ENCODE data around the gene P2RX7.
A peak's percentile ranks its signal among the peaks of the same experiment; 100 is the strongest.
"Not testable (repeated sequence)": the region's sequence is repeated elsewhere in the genome, so short reads cannot be mapped to it uniquely, and the experiment has no call there.

The P2RX7 gene

DNA sequence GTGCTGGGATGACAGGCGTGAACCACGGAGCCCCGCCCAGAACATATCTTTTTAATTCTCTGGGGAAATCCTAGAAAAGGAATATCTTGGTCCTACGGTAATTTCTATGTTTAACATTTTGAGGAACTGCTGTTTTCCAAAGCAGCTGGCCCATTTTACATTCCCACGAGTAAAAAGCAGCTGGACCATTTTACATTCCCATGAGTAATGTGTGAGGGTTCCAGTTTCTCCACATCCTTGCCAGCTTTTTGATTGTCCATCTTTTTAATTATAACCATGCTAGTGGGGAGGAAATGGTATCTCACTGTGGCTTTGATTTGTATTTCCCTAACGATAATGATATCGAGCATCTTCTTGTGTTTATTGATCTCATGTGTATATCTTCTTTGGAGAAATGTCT is 72.8 kb downstream of the P2RX7 start (continued):
- no peak for TF ChIP-seq TSHZ2 (CRISPR knock-in tag; IDR thresholded peaks at IDR 0.05)

DNA sequence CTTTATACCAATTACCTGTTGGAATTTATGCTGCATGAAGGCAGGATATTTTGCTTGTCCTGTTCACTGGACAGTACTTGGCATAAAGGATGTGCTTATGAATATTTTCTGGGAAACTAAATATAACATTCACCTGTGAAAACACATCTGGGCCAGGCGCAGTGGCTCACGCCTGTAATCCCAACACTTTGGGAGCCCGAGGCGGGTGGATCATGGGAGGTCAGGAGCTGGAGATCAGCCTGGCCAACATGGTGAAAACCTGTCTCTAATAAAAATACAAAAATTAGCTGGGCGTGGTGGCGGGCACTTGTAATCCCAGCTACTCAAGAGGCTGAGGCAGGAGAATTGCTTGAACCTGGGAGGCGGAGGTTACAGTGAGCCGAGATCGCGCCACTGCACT is 75.9 kb downstream of the P2RX7 start:
- not testable (repeated sequence) for ATAC-seq

- TF ChIP-seq ESRRG (CRISPR knock-in tag; IDR thresholded peaks at IDR 0.05) = no peak
- TF ChIP-seq SNAI2 (CRISPR knock-in tag; IDR thresholded peaks at IDR 0.05) = no peak
- no peak for TF ChIP-seq OSR1 (CRISPR knock-in tag; IDR thresholded peaks at IDR 0.05)
- TF ChIP-seq ZNF70 (CRISPR knock-in tag; IDR thresholded peaks at IDR 0.05) = no peak
- no peak for TF ChIP-seq TSHZ2 (CRISPR knock-in tag; IDR thresholded peaks at IDR 0.05)
- no peak for TF ChIP-seq CSDC2 (CRISPR knock-in tag; IDR thresholded peaks at IDR 0.05)
- no peak for TF ChIP-seq ARNTL (CRISPR knock-in tag; IDR thresholded peaks at IDR 0.05; ENCODE audit: borderline replicate concordance, low read depth)
- no peak for TF ChIP-seq ZC3H10 (CRISPR knock-in tag; IDR thresholded peaks at IDR 0.05)
- TF ChIP-seq, protein P1, sequence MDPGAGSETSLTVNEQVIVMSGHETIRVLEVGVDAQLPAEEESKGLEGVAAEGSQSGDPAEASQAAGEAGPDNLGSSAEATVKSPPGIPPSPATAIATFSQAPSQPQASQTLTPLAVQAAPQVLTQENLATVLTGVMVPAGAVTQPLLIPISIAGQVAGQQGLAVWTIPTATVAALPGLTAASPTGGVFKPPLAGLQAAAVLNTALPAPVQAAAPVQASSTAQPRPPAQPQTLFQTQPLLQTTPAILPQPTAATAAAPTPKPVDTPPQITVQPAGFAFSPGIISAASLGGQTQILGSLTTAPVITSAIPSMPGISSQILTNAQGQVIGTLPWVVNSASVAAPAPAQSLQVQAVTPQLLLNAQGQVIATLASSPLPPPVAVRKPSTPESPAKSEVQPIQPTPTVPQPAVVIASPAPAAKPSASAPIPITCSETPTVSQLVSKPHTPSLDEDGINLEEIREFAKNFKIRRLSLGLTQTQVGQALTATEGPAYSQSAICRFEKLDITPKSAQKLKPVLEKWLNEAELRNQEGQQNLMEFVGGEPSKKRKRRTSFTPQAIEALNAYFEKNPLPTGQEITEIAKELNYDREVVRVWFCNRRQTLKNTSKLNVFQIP (CRISPR knock-in tag; IDR thresholded peaks at IDR 0.05; ENCODE audit: borderline replicate concordance, low read depth) = no peak
- no peak for TF ChIP-seq BACH2 (CRISPR knock-in tag; IDR thresholded peaks at IDR 0.05; ENCODE audit: borderline replicate concordance)
- no peak for TF ChIP-seq GLIS3 (CRISPR knock-in tag; IDR thresholded peaks at IDR 0.05)
- no peak for TF ChIP-seq PATZ1 (CRISPR knock-in tag; IDR thresholded peaks at IDR 0.05; ENCODE audit: borderline replicate concordance)
- TF ChIP-seq ZNF8 (CRISPR knock-in tag; IDR thresholded peaks at IDR 0.05) = no peak
- TF ChIP-seq TOX (CRISPR knock-in tag; IDR thresholded peaks at IDR 0.05; ENCODE audit: borderline replicate concordance) = no peak
- TF ChIP-seq PPARA (CRISPR knock-in tag; IDR thresholded peaks at IDR 0.05; ENCODE audit: borderline replicate concordance) = no peak
- no peak for TF ChIP-seq ZFP30 (CRISPR knock-in tag; IDR thresholded peaks at IDR 0.05)
- no peak for ATAC-seq
Measured at GRCh38 chr12:121209221-121209620, 76.5 kb downstream of the P2RX7 start.

DNA sequence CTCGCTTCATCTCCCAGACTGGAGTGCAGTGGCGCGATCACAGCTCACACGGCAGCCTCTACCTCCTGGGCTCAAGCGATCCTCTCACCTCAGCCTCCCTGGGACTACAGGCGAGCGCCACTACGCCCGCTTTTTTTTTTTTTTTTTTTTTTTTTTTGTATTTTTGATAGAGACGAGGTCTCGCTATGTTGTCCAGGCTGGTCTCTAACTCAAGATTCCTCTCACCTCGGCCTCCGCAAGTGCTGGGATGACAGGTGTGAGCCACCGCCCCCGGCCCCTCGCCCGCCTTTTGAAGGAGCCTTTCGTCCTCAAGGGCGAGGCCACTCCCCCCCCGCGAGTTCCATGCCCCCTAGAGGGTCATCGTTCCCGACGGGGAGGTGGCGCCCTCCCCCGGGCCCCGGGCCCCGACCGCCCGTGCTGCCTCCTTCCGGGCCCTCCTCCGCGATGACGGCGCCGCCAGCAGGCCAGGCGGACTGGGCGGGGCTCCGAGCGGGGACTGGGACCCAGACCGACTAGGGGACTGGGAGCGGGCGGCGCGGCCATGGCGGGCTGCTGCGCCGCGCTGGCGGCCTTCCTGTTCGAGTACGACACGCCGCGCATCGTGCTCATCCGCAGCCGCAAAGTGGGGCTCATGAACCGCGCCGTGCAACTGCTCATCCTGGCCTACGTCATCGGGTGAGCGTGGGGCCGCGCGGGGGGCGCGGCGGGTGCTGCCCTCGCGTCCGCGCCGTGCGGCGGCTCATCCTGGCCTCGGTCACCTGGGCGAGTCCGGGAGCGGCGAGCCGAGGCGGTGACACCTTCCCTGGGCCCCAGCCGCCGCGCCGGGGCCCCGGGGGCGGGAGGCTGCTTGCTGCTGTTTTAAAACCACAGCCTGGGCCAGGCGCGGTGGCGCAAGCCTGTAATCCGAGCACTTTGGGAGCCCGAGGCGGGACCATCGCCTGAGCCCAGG is 77.2 kb downstream of the P2RX7 start, which contains the start of gene P2RX4:
P2RX4 (plus strand) TSS at position 506 of the 949 bp plus-strand sequence; CDS start at position 542, 36 bp downstream.
- peak; percentile 91 for ATAC-seq
- TF ChIP-seq CREB5 (CRISPR knock-in tag; IDR thresholded peaks at IDR 0.05; ENCODE audit: low read depth) = no peak
- no peak for TF ChIP-seq TOX (CRISPR knock-in tag; IDR thresholded peaks at IDR 0.05; ENCODE audit: borderline replicate concordance)
- no peak for TF ChIP-seq ZFP3 (CRISPR knock-in tag; IDR thresholded peaks at IDR 0.05)
- TF ChIP-seq TSHZ2 (CRISPR knock-in tag; IDR thresholded peaks at IDR 0.05) = no peak
- TF ChIP-seq, protein P1 (CRISPR knock-in tag; IDR thresholded peaks at IDR 0.05; ENCODE audit: borderline replicate concordance, low read depth) = no peak
- TF ChIP-seq ZNF8 (CRISPR knock-in tag; IDR thresholded peaks at IDR 0.05) = no peak
- TF ChIP-seq OSR1 (CRISPR knock-in tag; IDR thresholded peaks at IDR 0.05) = no peak
- no peak for TF ChIP-seq ZFP30 (CRISPR knock-in tag; IDR thresholded peaks at IDR 0.05)
- no peak for TF ChIP-seq RARB (CRISPR knock-in tag; IDR thresholded peaks at IDR 0.05)
- no peak for TF ChIP-seq CSDC2 (CRISPR knock-in tag; IDR thresholded peaks at IDR 0.05)
- TF ChIP-seq SNAI2 (CRISPR knock-in tag; IDR thresholded peaks at IDR 0.05) = no peak

Measured in SK-N-SH treated with all-trans-retinoic acid at 6 μM for 48 hours (cell line).